CD4-positive, alpha-beta T cell treated with Interleukin-15 for 1 hour (primary cell): ENCODE data around the gene ERBB4.
"Not testable (repeated sequence)": the region's sequence is repeated elsewhere in the genome, so short reads cannot be mapped to it uniquely, and the experiment has no call there.

Experiments
- DNase-seq: peaks from one replicate; pipeline ENCODE4 v3.0.0-alpha.2; 2020

Gene ERBB4

DNA sequence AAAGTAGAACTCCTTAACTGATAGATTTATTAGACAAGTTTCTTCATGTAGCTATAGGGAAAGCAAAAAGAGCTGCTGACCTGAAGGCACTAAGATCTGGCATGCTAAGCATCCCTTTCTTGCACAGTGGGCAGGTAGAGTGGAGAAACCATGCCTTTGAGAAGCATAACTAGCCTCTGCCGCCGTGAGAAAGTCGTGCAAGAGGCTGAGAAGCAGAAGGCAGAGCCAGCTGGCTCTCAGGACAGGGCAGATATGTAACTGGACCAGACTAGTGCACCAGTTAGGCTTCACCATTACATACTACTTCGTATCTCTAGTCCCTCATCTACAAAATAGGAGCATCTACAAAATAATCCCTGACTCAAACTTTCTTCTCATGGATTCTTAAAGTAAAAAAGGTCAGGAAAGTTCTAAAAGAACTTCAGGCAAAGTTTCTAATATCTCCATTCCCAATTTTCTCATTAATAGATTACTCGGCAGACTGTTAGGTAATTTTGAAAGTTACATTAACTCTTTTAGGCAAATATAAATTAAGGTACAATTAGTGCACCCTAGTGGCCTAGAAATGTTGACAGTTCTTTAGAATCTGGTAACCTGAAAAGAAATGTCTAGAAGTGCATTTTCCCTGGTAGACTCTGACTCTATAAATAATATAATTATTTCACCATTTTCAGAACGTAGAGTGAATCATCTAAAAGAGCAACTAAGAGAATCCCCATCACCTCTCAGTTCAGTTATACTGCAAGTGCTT lies 10.3 kb downstream of the ERBB4 start:
- no peak for DNase-seq

DNA sequence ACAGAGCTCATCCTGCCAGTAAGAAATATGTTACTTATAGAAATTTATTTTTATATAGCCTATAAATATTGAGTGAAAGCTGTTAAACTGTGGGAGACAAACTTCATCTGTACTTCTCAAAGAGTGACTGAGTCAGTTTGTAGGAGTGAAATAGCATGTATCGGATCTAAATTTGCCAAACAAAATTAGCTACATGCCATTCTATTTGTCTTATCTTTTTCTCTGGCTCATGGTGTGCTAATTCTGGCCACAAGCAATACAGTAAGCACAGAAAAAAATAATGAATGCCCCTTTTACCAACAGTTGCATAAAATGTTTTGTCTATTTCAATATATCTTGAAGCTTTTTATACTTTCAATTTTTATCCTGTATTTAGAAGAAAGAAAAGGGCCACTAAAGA lies 12.5 kb downstream of the ERBB4 start:
- no peak for DNase-seq

DNA sequence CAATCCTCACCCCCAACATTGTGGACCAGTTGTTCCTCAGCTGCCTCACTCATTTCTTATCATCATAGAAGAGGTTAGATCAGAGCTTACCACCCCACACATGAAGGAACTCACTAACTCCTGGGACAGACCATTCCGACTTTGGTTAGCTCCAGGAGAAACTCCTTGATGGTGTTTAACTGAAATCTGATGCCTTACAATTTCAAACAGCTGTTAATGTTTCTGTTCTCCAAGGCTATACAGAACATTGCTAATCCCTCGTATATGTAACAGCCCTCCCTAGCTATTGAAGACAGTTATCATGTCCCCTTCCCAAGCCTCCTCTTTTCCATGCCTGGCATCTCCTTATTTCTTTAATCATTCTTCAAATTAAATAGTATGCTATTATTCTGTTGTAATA lies 14.8 kb downstream of the ERBB4 start:
- no peak for DNase-seq

DNA sequence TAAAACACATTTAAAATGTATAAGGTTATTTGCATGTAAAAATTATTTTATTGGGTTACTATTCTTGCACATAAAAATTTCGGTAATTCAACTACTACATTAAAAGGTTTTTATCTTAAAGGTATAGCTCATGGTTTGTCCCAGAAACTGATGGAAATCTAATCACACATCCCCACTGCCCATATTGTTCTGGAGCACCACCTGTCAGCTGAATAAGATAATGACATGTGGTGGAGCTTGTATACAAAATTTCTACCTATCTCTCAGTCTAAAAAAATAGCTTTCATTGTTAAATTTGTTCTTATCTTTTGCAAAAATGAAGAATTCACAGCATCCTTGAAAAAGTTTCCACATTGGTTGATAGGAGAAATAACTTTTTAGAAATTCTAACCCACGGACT lies 18.3 kb downstream of the ERBB4 start:
- DNase-seq = no peak

DNA sequence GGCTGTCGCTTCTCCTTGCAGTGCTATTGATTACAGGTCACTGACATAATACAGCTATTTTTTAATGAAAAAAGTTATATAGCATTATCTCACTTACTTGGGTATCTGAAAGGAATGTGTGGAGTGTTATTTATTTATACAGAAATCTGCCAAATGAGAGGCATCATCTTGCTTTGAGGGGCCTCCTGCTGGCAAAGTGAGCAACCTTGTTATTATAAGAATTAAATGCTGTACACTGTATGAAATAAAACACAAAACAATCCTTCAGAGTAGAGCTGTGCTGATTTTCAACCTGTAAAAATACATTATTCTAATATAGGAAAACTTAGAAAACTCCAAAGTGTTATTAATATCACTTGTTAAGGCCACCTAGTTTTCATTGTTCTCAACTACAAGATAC lies 20.9 kb downstream of the ERBB4 start:
- no peak for DNase-seq

DNA sequence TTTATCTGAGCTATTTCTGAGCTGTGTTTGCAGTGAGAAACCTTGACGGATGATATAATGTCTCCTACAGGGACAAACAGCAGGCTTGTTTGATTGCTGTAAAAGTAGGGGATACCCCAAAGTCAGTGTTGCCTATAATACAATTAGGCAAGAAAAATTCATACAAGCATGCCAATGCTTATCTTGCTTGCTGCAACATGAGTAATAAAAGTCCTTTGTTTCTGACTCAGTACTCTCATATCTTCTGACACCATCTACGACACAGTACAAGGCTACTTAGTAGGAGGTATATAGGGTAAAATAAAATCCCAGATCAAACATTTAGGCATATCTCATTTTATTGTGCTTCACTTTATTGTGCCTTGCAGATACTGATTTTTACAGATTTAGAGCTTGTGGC lies 33.0 kb downstream of the ERBB4 start:
- DNase-seq = no peak

DNA sequence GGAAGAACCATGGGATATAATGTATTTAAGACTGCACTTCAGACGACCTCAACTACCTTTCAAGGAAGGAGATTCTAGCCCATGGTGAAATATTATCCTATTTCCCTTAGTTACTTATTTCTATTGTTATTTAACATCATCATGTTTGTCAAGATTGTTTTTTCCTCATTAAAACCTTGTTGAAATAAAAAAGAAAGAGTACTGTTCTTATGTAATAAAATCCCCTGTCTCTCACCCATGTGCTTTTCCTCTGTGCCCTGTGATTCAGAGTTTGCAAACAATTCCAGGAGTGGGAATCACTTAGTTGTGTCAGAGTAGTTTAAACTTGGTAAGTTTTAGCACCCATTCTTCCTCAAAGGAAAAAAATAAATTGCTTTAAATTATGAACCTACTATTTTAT lies 43.6 kb downstream of the ERBB4 start:
- DNase-seq = no peak

DNA sequence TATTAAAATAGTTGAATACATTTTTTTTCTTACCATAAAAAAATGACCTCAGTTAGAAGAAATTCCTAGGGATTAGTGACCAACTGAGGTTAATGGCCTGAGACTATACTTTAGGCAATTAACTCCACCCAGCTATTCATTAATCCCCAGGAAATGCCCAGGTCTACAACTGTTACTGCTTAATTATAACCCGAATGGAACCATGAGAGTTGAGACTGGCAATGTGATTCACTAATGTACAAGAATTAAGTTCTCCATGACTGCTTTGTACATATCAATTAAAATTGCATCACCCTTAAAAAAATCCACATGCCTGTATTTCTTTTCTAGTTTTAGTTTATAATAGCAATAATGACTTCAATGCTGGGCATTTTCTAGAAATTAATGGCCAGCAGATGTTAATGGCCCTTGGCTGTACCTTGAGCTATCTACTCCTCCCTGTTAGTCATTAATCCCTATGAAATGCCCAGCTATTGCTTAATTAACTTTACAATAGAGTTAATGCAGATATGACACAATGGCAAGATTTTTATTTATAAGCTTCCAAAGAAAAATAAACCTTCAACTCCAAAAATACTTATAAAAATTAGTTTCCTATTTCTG lies 44.1 kb downstream of the ERBB4 start:
- DNase-seq = no peak

DNA sequence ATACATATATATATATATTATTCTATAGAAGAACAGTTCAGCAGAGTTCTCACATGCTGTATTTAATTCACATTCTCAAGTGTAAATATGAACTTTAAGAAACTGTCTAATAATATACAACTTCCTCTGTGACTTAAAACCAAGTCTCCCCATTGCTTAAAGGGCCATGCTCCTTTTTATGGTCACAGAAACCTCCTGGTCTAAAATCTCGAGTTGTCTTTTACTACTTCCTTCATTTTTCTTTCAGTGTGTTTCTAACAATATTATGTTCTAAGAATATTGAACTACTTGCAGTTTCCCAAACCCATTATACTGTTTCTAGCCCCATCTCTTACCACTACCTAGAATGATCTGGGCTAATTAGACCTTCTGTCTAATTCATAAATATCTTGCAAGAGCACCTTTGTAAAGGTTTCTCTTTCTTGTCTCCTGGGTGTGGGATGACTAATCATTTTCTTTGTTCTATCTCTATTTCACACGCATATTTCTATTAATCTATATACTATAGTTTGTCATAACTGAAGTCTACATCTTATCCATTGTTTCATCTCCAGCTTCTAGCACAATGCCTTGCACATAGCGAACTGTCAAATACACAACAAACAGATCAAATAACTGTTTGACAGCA lies 48.8 kb downstream of the ERBB4 start:
- DNase-seq = no peak

DNA sequence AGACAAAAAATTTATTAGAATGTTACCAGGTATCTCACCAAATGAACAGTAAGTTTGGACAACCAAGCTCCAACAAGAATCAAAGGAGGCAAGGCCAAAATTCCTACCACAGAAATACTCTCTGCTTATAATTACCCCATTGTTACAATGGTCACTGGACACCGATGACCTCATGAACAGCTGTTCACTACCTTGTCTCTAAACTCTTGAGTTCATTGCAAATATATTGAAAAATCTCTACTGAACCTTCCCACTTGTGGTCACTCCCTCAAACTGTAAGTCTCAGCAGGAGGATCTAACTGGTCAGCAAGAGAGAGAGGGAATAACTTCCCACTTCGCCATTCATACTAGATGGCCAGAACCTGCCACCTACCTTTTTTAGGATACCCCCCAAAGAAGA lies 50.0 kb downstream of the ERBB4 start:
- no peak for DNase-seq

DNA sequence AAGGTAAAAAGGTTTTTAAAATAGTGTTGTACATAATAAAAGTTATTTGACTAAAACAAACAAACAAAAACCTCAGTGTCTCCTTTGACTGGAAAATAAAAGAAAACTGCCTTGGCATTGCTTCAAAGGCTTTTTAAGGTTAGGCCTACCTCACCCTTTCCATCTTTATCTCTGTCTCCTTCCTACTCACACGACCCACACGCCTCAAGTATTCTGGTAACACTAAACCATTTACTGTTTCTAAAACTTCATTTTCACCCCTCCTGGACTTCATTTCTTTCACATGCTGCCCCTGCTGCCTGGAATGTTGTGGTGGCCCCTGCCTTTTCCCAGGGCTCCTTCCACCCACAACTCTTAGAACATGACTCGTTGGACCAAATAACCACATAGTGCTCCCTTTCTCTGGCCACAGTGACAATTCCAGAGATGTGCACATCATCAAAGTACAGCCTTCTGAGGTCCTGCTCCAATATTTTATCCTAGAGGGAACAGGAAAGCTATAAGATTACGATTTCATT lies 54.0 kb downstream of the ERBB4 start:
- DNase-seq = no peak

DNA sequence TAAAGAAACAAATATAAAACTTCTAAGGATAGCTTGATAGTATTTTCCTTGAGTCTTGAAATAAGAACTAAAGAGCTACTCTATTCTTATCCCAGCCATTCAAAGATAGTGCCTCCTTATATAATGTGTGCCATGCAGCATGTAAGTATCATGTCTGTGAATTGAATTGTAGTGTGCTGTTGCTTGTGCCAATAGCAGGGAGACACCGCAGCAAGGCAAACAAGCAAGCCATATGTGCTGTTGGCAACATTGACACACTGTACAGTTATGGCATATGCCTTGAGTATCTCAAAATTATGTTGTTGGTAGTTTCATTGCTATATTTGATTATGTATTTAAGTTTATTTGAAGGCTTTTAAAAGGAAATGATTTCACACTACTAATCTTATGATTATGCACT lies 58.2 kb downstream of the ERBB4 start:
- DNase-seq = no peak

DNA sequence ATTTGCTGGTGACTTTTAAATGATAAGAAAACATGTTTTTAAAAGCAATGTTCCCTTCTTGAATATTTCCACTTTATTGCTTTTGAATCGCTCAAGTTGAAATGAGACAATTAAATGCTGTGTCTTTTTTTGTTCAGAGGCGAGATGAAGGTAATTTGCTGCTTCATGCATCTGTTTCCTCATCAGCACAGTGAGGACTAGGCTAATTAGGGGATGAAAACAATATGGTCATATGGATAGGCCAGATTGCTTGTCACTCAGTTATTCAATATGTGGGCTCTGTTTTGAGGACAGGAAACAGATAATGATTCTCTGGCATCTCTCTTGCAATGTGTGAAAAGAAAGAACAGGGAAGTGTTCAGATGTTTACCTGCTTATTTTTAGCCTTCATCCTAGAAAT lies 61.0 kb downstream of the ERBB4 start:
- DNase-seq = no peak

DNA sequence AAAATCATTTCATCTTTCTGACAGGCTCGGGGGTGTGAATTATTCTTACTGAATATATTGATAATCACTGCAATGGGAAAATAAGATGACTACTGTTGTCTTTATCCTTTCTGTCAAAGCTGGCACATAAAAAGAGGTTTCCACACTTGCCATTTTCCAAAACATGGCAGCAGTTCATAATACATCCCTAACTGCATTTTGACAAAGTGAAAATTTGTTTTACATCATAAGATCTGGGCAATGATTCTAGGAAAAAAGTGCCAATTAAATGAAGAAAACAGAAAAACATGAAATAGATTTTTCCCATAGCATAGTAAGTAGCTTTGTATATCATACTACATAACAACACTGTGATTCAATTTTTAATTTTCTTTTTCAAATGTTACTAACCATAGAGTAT lies 65.4 kb downstream of the ERBB4 start:
- DNase-seq = no peak

DNA sequence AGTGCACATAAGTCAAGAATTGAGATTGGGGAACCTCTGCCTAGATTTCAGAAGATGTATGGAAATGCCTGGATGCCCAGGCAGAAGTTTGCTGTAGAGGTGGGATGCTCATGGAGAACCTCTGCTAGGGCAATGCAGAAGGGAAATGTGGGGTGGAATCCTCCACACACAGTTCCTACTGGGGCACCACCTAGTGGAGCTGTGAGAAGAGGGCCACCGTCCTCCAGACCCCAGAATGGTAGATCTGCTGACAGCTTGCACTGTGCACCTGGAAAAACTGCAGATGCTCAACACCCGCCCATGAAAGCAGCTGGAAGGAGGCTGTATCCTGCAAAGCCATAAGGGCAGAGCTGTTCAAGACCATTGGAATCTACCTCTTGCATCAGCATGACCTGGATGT lies 71.1 kb downstream of the ERBB4 start:
- DNase-seq = not testable (repeated sequence)

DNA sequence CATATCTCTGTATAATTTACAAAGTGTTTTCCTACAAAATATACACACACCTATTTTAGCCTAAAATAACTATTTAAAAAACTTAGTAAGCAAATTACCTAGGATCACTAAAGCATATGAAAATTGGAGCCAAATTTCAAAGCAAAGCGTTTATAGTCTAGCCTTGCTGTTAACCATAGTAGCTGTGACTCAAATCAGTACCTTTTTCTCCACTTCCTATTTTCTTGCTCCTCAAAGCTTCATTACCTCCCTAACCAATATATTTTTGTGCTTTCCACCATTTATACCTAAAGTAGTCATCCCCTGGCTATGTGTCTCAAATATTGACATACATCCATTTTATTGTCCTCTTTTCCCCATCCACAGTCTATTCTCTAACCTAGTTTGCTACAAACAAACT lies 73.1 kb downstream of the ERBB4 start:
- DNase-seq = no peak

DNA sequence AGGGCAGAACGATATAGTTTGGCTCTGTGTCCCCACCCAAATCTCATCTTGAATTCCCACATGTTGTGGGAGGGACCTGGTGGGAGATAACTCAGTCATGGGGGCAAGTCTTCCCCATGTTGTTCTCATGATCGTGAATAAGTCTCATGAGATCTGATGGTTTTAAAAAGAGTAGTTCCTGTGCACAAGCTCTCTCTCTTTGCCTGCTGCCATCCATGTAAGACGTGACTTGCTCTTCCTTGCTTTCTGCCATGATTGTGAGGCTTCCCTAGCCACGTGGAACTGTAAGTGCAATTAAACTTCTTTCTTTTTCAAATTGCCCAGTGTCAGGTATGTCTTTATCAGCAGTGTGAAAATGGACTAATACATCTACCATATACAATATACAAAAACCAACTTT lies 76.9 kb downstream of the ERBB4 start:
- not testable (repeated sequence) for DNase-seq

DNA sequence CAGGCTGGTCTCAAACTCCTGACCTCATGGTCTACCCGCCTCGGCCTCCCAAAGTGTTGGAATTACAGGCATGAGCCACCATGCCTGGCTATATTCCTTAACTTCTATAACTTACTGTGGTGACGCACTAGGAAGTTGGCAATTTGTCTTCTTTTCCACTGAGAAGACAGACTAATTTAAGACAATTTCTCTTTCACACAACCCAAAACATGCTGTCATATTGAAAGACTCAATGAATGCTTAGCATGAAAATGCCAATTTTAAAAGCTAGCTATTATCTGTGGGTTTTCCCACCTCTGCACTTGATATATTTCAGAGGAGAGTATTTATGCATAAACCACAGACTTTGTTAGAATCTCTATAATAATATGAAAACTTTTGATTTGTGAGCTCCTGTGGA lies 84.5 kb downstream of the ERBB4 start:
- DNase-seq = no peak

DNA sequence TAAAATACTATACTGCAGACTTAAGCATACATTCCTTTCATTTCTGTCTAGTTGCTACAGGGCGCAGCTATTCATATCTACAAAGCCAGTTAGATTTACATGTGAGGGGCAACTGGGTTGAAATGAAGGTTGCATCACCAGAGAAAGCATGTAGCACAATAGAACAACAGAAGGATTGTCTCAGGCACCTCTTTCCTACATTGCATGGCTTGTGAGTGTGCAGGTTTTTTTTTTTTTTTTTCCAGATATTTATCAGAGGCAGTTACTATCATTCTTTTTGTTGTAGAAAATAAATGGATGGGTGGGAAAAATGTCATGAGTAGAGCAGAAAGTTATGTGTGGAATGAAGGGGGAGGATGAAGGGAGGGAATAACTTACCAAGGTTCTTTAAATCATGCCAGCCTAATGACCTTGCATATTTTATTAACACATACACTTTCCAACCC lies 86.8 kb downstream of the ERBB4 start:
- DNase-seq = no peak

DNA sequence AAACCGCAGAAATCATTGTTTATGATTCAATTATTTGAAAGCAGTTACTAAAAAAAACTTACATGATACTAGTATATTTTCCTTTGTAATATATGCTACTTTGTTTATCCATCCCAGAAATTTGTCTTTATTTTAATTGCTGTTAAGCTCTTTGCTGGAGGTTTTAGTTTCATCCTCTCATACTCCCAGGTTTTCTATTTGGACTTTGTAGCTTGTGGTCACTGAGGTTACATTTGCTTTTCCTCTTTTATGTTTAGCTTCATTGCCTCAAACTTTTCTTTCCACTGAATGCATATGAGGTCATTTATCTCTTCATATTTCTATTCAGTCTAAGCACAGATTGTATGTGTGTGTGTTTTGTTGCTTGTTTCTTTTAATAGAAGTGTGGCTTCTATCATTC lies 89.9 kb downstream of the ERBB4 start:
- DNase-seq = no peak

DNA sequence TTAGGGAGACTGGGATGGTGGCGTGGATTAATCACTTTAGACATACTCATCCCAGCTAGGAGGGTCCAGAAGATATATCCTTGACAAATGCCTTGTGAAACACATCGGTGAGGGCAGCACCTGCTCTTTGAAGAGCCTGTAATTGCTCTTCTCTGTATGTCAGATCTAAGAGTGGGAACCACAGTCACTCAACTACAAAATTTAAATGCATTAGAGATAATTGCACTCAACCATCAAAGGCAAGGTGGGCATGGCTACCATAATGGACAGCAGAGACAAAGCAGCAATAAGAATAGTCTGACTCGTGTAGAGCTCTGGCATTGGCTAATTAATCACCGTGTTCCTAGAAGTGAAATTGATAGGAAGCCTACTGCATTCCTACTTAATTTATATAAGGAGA lies 96.8 kb downstream of the ERBB4 start:
- no peak for DNase-seq

DNA sequence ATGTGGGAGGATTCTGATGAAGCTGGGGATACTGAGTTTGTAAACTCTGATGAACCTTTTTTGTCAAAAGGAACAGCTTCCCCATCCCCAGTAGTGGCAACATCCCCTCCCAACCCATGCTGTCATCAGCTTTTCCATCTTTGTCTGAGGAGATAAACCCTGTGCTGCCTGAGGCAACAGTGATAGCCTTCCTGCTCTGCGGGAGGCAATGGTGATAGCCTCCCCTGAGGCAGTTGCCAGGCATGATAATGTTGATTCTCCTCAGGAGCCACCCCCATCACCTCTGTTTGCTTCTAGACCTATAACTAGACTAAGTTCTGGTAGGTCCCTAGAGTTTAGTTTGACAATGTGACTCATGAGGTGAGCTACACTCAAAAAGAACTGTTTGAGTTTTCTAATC lies 97.5 kb downstream of the ERBB4 start:
- no peak for DNase-seq

DNA sequence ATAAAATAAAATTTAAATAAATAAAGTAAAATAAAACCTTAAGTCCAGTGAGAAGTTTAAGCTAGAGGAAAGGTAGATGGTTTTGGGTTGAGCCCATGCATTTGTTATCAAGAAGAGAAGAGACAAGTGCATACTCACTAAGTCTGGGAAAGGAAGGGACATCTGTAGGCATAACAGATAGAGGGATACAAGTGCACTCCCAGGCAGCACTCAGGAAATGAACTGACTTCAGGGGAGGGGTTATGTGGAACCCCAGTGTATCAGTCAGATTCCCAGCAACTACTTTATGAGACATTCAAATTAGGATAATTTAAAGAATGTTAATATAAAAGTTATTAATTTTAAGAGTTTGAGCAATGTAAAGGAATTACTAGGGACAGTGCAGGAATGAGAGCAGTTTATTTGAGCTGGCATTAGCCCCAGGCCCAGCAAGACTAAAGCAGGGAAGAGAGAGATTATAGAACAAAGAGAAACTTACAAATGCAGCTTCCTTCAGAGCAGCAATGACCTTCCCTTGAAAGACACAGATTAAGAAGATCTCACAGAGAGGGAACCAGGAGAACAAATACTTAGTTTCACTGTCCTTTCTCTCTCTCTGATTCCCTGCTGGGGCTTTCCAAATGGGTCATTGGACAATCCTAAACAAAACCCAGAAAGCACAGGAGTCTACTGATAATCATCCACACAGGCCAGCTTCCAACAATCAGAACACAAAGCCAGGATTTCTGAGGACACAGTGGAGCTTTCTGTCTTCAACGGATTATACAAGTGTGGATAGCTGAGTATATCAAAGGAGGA lies 109.7 kb downstream of the ERBB4 start:
- no peak for DNase-seq

DNA sequence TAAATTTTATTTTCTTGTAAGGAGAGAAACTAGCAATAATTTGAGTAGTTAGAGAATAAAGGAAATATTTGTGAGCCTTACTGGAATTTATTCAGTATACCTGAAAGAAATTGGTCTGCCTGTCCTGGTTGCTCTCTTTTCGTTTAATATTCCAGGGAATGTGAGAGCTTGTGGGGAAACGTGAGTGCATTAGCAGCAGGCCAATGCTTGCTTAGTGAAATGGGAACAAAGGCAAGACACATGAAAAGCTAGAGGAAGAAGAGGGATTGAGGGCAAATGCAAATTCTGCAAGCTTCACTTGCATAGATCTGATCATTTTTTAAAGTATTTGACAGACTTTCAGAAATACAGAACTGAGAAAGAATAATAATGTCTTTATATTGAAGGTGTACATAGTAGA lies 111.0 kb downstream of the ERBB4 start:
- DNase-seq = no peak
